ENCODE results near the gene SLC16A5.
A peak's percentile ranks its signal among the peaks of the same experiment; 100 is the strongest.

SLC16A5 gene

GRCh38 chr17:75086496-75087181, 1.1 kb upstream of the SLC16A5 start:
- peaks cover 42 to 49% of the 10 kb centered on the region in 2 donors for H3K4me1 ChIP-seq (ENCODE audit: control insufficient read depth in 1 of 2, insufficient read depth in 2 of 2, low read length in 2 of 2)
- no peak overlapping the region for H3K4me3 ChIP-seq (ENCODE audit: low read depth in 1 of 2, low read length in 2 of 2)
- no peaks in the 10 kb centered on the region for H3K36me3 ChIP-seq (ENCODE audit: control insufficient read depth in 1 of 2, insufficient read depth in 2 of 2, low read length in 2 of 2)
- H3K27me3 ChIP-seq (ENCODE audit: control insufficient read depth in 1 of 2, insufficient read depth in 2 of 2, low read length in 2 of 2) = no peaks in the 10 kb centered on the region
- peak overlapping the region in 1 of 2 donors; percentile 75 for H3K9ac ChIP-seq (ENCODE audit: low read depth in 1 of 2, low read length in 2 of 2)
- H3K27ac ChIP-seq (ENCODE audit: low read depth, low read length) = peak overlapping the region; percentile 94
- H3K9me3 ChIP-seq (ENCODE audit: control insufficient read depth in 1 of 2, low read length in 2 of 2) = no peaks in the 10 kb centered on the region

- Histone ChIP-seq H3K4me1 (ENCODE audit: control insufficient read depth in 1 of 2, insufficient read depth in 2 of 2, low read length in 2 of 2) (peaks cover 47 to 54% of the 10 kb centered on the region in 2 donors), H3K36me3 (ENCODE audit: control insufficient read depth in 1 of 2, insufficient read depth in 2 of 2, low read length in 2 of 2) (no peaks in the 10 kb centered on the region), H3K9ac (ENCODE audit: low read depth in 1 of 2, low read length in 2 of 2) (peak overlapping the region; percentile 75 to 92), H3K27me3 (ENCODE audit: control insufficient read depth in 1 of 2, insufficient read depth in 2 of 2, low read length in 2 of 2) (no peaks in the 10 kb centered on the region), H3K9me3 (ENCODE audit: control insufficient read depth in 1 of 2, low read length in 2 of 2) (no peaks in the 10 kb centered on the region), H3K27ac (ENCODE audit: low read depth, low read length) (peak overlapping the region; percentile 94), H3K4me3 (ENCODE audit: low read depth in 1 of 2, low read length in 2 of 2) (peak overlapping the region; percentile 73 to 83)
These were observed 584 bp upstream of the SLC16A5 start for GRCh38 chr17:75087182-75087557.

- H3K4me3 ChIP-seq (ENCODE audit: low read depth in 1 of 2, low read length in 2 of 2) = peak overlapping the region; percentile 73 to 83
- no peaks in the 10 kb centered on the region for H3K27me3 ChIP-seq (ENCODE audit: control insufficient read depth in 1 of 2, insufficient read depth in 2 of 2, low read length in 2 of 2)
- no peaks in the 10 kb centered on the region for H3K9me3 ChIP-seq (ENCODE audit: control insufficient read depth in 1 of 2, low read length in 2 of 2)
- peak overlapping the region; percentile 94 for H3K27ac ChIP-seq (ENCODE audit: low read depth, low read length)
- peaks cover 62 to 68% of the 10 kb centered on the region in 2 donors for H3K4me1 ChIP-seq (ENCODE audit: control insufficient read depth in 1 of 2, insufficient read depth in 2 of 2, low read length in 2 of 2)
- peak overlapping the region; percentile 75 to 92 for H3K9ac ChIP-seq (ENCODE audit: low read depth in 1 of 2, low read length in 2 of 2)
- H3K36me3 ChIP-seq (ENCODE audit: control insufficient read depth in 1 of 2, insufficient read depth in 2 of 2, low read length in 2 of 2) = no peaks in the 10 kb centered on the region
These were observed 987 bp downstream of the SLC16A5 start for GRCh38 chr17:75088465-75089417.

- Histone ChIP-seq H3K27me3 (ENCODE audit: control insufficient read depth in 1 of 2, insufficient read depth in 2 of 2, low read length in 2 of 2) (no peaks in the 10 kb centered on the region), H3K4me3 (ENCODE audit: low read depth in 1 of 2, low read length in 2 of 2) (peak overlapping the region; percentile 11 to 60), H3K4me1 (ENCODE audit: control insufficient read depth in 1 of 2, insufficient read depth in 2 of 2, low read length in 2 of 2) (peaks cover 60 to 76% of the 10 kb centered on the region in 2 donors), H3K36me3 (ENCODE audit: control insufficient read depth in 1 of 2, insufficient read depth in 2 of 2, low read length in 2 of 2) (no peaks in the 10 kb centered on the region), H3K9ac (ENCODE audit: low read depth in 1 of 2, low read length in 2 of 2) (peak overlapping the region; percentile 65 to 70), H3K27ac (ENCODE audit: low read depth, low read length) (peak overlapping the region; percentile 95), H3K9me3 (ENCODE audit: control insufficient read depth in 1 of 2, low read length in 2 of 2) (no peaks in the 10 kb centered on the region)
These were observed 3.4 kb downstream of the SLC16A5 start for GRCh38 chr17:75090871-75091854.

GRCh38 chr17:75091855-75092327, 4.1 kb downstream of the SLC16A5 start:
- peaks cover 53 to 70% of the 10 kb centered on the region in 2 donors for H3K4me1 ChIP-seq (ENCODE audit: control insufficient read depth in 1 of 2, insufficient read depth in 2 of 2, low read length in 2 of 2)
- peak overlapping the region; percentile 11 to 60 for H3K4me3 ChIP-seq (ENCODE audit: low read depth in 1 of 2, low read length in 2 of 2)

GRCh38 chr17:75093548-75094158, 5.9 kb downstream of the SLC16A5 start:
- H3K27ac ChIP-seq (ENCODE audit: low read depth, low read length) = peak overlapping the region; percentile 32
- H3K4me1 ChIP-seq (ENCODE audit: control insufficient read depth in 1 of 2, insufficient read depth in 2 of 2, low read length in 2 of 2) = peaks cover 44 to 58% of the 10 kb centered on the region in 2 donors
- no peak overlapping the region for H3K4me3 ChIP-seq (ENCODE audit: low read depth in 1 of 2, low read length in 2 of 2)
- peaks cover 0 to 13% of the 10 kb centered on the region in 2 donors for H3K36me3 ChIP-seq (ENCODE audit: control insufficient read depth in 1 of 2, insufficient read depth in 2 of 2, low read length in 2 of 2)
- H3K9ac ChIP-seq (ENCODE audit: low read depth in 1 of 2, low read length in 2 of 2) = peak overlapping the region; percentile 51 to 65
- no peaks in the 10 kb centered on the region for H3K9me3 ChIP-seq (ENCODE audit: control insufficient read depth in 1 of 2, low read length in 2 of 2)
- no peaks in the 10 kb centered on the region for H3K27me3 ChIP-seq (ENCODE audit: control insufficient read depth in 1 of 2, insufficient read depth in 2 of 2, low read length in 2 of 2)

More at GRCh38 chr17:75091855-75092327, 4.1 kb downstream of the SLC16A5 start:
- Histone ChIP-seq H3K36me3 (ENCODE audit: control insufficient read depth in 1 of 2, insufficient read depth in 2 of 2, low read length in 2 of 2) (no peaks in the 10 kb centered on the region), H3K9ac (ENCODE audit: low read depth in 1 of 2, low read length in 2 of 2) (peak overlapping the region; percentile 65 to 70), H3K9me3 (ENCODE audit: control insufficient read depth in 1 of 2, low read length in 2 of 2) (no peaks in the 10 kb centered on the region), H3K27me3 (ENCODE audit: control insufficient read depth in 1 of 2, insufficient read depth in 2 of 2, low read length in 2 of 2) (no peaks in the 10 kb centered on the region), H3K27ac (ENCODE audit: low read depth, low read length) (peak overlapping the region; percentile 95)

- peaks cover 36 to 50% of the 10 kb centered on the region in 2 donors for H3K4me1 ChIP-seq (ENCODE audit: control insufficient read depth in 1 of 2, insufficient read depth in 2 of 2, low read length in 2 of 2)
- H3K9me3 ChIP-seq (ENCODE audit: control insufficient read depth in 1 of 2, low read length in 2 of 2) = no peaks in the 10 kb centered on the region
- no peaks in the 10 kb centered on the region for H3K27me3 ChIP-seq (ENCODE audit: control insufficient read depth in 1 of 2, insufficient read depth in 2 of 2, low read length in 2 of 2)
- peaks cover 0 to 21% of the 10 kb centered on the region in 2 donors for H3K36me3 ChIP-seq (ENCODE audit: control insufficient read depth in 1 of 2, insufficient read depth in 2 of 2, low read length in 2 of 2)
- no peak overlapping the region for H3K4me3 ChIP-seq (ENCODE audit: low read depth in 1 of 2, low read length in 2 of 2)
- H3K27ac ChIP-seq (ENCODE audit: low read depth, low read length) = no peak overlapping the region
- no peak overlapping the region for H3K9ac ChIP-seq (ENCODE audit: low read depth in 1 of 2, low read length in 2 of 2)
These were observed 7.2 kb downstream of the SLC16A5 start for GRCh38 chr17:75094871-75095399.

GRCh38 chr17:75096082-75096625, 8.4 kb downstream of the SLC16A5 start:
- Histone ChIP-seq H3K9me3 (ENCODE audit: control insufficient read depth in 1 of 2, low read length in 2 of 2) (no peaks in the 10 kb centered on the region), H3K27ac (ENCODE audit: low read depth, low read length) (peak overlapping the region; percentile 77), H3K4me1 (ENCODE audit: control insufficient read depth in 1 of 2, insufficient read depth in 2 of 2, low read length in 2 of 2) (peaks cover 31 to 42% of the 10 kb centered on the region in 2 donors), H3K27me3 (ENCODE audit: control insufficient read depth in 1 of 2, insufficient read depth in 2 of 2, low read length in 2 of 2) (no peaks in the 10 kb centered on the region), H3K36me3 (ENCODE audit: control insufficient read depth in 1 of 2, insufficient read depth in 2 of 2, low read length in 2 of 2) (peaks cover 0 to 29% of the 10 kb centered on the region in 2 donors), H3K9ac (ENCODE audit: low read depth in 1 of 2, low read length in 2 of 2) (no peak overlapping the region), H3K4me3 (ENCODE audit: low read depth in 1 of 2, low read length in 2 of 2) (no peak overlapping the region)

- Histone ChIP-seq H3K4me1 (ENCODE audit: control insufficient read depth in 1 of 2, insufficient read depth in 2 of 2, low read length in 2 of 2) (peaks cover 14 to 26% of the 10 kb centered on the region in 2 donors), H3K9ac (ENCODE audit: low read depth in 1 of 2, low read length in 2 of 2) (no peak overlapping the region), H3K36me3 (ENCODE audit: control insufficient read depth in 1 of 2, insufficient read depth in 2 of 2, low read length in 2 of 2) (peaks cover 0 to 29% of the 10 kb centered on the region in 2 donors), H3K27me3 (ENCODE audit: control insufficient read depth in 1 of 2, insufficient read depth in 2 of 2, low read length in 2 of 2) (no peaks in the 10 kb centered on the region), H3K27ac (ENCODE audit: low read depth, low read length) (no peak overlapping the region), H3K4me3 (ENCODE audit: low read depth in 1 of 2, low read length in 2 of 2) (no peak overlapping the region), H3K9me3 (ENCODE audit: control insufficient read depth in 1 of 2, low read length in 2 of 2) (no peaks in the 10 kb centered on the region)
These were observed 10.1 kb downstream of the SLC16A5 start for GRCh38 chr17:75097865-75098264.
